ENCODE results near the gene RAX2. TPM values are rescaled to one million over a fixed set of nuclear protein-coding genes. Genes with fewer than 3 reads are reported as not detected.

The RAX2 gene
- total and polyA plus RNA-seq, 9 of the 15 experiments (the other 6 are each of a cell fraction or from before 2014, with no cell fraction given), result not detected

DNA sequence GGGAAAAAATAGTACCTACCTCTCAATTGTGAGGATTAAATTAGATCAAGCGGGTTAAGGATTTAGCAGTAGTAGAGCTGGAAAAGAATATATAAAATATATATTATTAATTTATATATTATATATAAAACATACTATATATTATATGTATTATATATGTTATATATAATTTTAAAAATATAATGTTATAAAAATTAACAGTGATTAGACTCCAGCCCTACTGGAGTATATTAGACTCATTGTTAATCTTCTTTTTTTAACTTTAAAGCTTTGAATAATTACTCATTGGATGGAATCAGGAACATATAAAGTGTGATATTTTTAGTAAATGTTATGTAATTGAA, 9.9 kb downstream of the RAX2 start (continued):
- TF ChIP-seq, protein P1, sequence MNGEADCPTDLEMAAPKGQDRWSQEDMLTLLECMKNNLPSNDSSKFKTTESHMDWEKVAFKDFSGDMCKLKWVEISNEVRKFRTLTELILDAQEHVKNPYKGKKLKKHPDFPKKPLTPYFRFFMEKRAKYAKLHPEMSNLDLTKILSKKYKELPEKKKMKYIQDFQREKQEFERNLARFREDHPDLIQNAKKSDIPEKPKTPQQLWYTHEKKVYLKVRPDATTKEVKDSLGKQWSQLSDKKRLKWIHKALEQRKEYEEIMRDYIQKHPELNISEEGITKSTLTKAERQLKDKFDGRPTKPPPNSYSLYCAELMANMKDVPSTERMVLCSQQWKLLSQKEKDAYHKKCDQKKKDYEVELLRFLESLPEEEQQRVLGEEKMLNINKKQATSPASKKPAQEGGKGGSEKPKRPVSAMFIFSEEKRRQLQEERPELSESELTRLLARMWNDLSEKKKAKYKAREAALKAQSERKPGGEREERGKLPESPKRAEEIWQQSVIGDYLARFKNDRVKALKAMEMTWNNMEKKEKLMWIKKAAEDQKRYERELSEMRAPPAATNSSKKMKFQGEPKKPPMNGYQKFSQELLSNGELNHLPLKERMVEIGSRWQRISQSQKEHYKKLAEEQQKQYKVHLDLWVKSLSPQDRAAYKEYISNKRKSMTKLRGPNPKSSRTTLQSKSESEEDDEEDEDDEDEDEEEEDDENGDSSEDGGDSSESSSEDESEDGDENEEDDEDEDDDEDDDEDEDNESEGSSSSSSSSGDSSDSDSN (IDR thresholded peaks at IDR 0.05; ENCODE audit: borderline replicate concordance in 1 of 2, low read depth in 2 of 2, low read length in 2 of 2), result 0 out of 4 replicates have a peak, but pooled peaks of 1 of the 2 experiments have one; percentile 7
- TF ChIP-seq ZKSCAN8 (CRISPR knock-in tag; IDR thresholded peaks at IDR 0.05), result 0 out of 2 replicates have a peak, but pooled peaks have one; percentile 29
- TF ChIP-seq, protein P2, sequence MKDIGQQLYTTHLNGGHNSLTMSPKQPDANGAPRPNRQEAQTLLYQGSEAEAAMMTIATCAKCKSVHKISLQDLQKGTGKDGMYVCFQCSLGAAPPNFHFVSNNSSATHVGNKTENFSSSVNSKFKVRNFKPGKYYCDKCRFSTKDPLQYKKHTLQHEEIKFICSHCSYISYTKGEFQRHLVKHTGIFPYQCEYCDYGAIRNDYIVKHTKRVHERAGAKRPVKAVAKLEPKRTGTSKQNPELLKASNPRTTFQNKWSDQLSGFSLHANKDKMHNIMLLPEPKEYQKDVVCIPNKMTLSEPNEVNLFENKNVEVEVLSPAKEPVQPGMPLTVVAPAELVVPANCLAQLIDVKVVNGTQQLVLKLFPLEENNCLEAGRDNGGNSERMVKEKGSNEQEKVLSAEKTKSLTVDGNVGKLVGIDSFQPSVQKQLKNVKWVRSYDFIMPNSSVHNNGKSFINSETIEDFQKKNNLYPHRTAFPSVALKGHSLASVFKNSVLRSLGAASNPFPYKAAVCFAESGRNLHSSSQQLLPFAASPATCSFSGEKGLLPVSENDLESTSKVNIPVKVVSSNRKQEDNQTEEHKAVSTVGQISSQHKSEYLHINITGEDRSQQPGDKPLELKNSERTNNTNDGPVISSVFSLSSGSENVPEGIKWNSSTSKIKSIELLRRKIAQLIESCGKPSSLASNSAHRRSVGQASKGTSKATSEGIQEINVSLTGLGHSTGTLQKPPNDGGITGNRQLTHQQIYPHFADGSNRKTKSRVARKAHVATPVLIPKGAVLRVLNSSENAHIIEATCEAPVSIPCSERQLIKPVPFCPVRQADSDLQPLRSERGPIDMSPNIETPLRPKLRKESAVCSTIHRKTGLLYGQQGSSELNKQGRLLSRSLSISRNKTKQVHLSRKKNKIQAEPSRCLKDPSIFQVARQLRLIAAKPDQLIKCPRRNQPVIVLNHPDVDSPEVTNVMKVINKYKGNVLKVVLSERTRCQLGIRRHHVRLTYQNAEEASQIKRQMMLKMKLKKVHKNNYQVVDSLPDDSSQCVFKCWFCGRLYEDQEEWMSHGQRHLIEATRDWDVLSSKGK (CRISPR knock-in tag; IDR thresholded peaks at IDR 0.05), result no peak
- no peak for TF ChIP-seq DDX20 (tag; IDR thresholded peaks at IDR 0.05; ENCODE audit: low read depth)
- no peak for TF ChIP-seq BRCA1 (IDR thresholded peaks at IDR 0.05)
- no peak for TF ChIP-seq BRCA1 (CRISPR knock-in tag; IDR thresholded peaks at IDR 0.05)
- TF ChIP-seq DNMT1 (IDR thresholded peaks at IDR 0.05), result no peak
- TF ChIP-seq MBD2 (IDR thresholded peaks at IDR 0.05; ENCODE audit: borderline replicate concordance, low read depth), result no peak
- TF ChIP-seq, protein P3, sequence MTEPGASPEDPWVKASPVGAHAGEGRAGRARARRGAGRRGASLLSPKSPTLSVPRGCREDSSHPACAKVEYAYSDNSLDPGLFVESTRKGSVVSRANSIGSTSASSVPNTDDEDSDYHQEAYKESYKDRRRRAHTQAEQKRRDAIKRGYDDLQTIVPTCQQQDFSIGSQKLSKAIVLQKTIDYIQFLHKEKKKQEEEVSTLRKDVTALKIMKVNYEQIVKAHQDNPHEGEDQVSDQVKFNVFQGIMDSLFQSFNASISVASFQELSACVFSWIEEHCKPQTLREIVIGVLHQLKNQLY (CRISPR knock-in tag; conservative IDR thresholded peaks at IDR 0.05), result no peak
- TF ChIP-seq MED1 (CRISPR knock-in tag; IDR thresholded peaks at IDR 0.05; ENCODE audit: borderline replicate concordance), result no peak
- TF ChIP-seq SRSF3 (IDR thresholded peaks at IDR 0.05; ENCODE audit: insufficient read depth, low read length), result no peak
- no peak for TF ChIP-seq ZNF311 (CRISPR knock-in tag; IDR thresholded peaks at IDR 0.05)
- TF ChIP-seq TEAD1 (CRISPR knock-in tag; IDR thresholded peaks at IDR 0.05), result no peak
- TF ChIP-seq, protein P4, sequence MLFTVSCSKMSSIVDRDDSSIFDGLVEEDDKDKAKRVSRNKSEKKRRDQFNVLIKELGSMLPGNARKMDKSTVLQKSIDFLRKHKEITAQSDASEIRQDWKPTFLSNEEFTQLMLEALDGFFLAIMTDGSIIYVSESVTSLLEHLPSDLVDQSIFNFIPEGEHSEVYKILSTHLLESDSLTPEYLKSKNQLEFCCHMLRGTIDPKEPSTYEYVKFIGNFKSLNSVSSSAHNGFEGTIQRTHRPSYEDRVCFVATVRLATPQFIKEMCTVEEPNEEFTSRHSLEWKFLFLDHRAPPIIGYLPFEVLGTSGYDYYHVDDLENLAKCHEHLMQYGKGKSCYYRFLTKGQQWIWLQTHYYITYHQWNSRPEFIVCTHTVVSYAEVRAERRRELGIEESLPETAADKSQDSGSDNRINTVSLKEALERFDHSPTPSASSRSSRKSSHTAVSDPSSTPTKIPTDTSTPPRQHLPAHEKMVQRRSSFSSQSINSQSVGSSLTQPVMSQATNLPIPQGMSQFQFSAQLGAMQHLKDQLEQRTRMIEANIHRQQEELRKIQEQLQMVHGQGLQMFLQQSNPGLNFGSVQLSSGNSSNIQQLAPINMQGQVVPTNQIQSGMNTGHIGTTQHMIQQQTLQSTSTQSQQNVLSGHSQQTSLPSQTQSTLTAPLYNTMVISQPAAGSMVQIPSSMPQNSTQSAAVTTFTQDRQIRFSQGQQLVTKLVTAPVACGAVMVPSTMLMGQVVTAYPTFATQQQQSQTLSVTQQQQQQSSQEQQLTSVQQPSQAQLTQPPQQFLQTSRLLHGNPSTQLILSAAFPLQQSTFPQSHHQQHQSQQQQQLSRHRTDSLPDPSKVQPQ (CRISPR knock-in tag; IDR thresholded peaks at IDR 0.05; ENCODE audit: borderline replicate concordance), result no peak
- TF ChIP-seq ZNF766 (CRISPR knock-in tag; conservative IDR thresholded peaks at IDR 0.05), result peak; percentile 6; the same call in 1 of the 2 replicates
- no peak for TF ChIP-seq KLF16 (IDR thresholded peaks at IDR 0.05)
- no peak for TF ChIP-seq SIN3A (IDR thresholded peaks at IDR 0.05; ENCODE audit: borderline replicate concordance in 2 of 2, control insufficient read depth in 1 of 2, low read depth in 2 of 2, low read length in 2 of 2)
- TF ChIP-seq NCOA6 (IDR thresholded peaks at IDR 0.05), result no peak

All from K562 (cell line).